NCI-H524 treated with DMSO at 0.1 percent for 48 hours (cell line): Measurements from ENCODE around the gene ANKRD11.
"Not testable (repeated sequence)": the region's sequence is repeated elsewhere in the genome, so short reads cannot be mapped to it uniquely, and the experiment has no call there.

Experiments used
- DNase-seq: peaks from one replicate; lab custom pipeline; 2025; lab: John Stamatoyannopoulos, UW

ANKRD11 gene

DNA sequence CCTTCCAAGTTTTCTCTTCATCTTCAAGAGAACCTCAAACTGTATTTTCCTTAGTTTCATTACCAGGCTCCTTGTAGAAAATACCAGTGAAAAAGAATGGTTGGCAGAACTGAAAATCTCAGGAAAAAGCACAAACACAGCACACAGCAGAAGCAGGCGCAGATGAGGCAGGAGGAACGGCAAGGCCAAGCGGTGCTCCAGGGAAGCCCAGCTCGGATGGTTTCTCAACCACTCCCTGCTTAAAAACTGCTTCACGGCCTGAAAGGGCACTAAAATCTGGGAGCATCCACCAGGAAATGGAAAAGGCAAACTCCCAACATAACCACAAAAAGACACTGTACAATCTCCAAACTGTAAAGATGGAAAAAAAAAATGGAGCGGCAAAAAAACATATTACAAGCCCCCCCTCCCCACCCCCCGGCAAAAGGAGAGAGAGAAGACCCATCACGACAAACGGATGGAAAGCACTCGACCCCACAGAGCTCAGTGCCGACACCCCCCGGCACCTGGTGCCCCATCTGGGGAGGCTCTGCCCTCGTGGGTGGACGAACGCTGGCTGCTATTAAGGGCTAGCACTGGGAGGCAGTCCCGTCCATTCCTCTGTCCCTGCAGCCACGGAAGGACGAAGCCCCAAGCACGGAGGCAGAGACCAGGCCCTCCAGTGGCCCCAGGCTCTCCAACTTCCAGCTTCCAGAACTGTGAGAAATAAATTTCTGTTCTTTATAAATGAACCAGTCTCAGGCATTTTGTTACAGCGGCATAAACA is 145.3 kb downstream of the ANKRD11 start:
- peak; percentile 57 for DNase-seq

GRCh38 chr16:89344458-89344834 is 145.9 kb downstream of the ANKRD11 start:
- DNase-seq = no peak

- peak; percentile 84 for DNase-seq
Observed at GRCh38 chr16:89343501-89344457, 146.6 kb downstream of the ANKRD11 start.

- DNase-seq = no peak
Observed at GRCh38 chr16:89341697-89342694, 148.4 kb downstream of the ANKRD11 start.

DNA sequence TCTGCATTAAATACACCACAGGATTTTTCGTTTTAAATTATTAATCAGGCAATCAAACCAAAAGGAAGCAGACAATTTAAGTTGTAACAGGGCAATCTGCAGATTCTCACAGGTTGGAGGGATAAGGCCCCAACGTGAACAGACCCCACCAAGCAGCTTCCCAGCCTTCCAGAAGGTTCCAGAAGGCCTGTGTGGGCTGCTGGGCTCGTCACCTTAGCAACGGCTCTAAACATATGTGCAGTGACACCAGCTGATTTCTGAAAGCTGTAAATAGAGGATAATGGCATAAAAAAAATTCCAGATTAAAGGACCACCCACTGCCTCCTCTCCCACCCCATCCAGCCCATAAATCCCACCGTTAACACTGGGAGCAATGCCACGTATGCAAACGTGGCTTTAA is 149.1 kb downstream of the ANKRD11 start:
- DNase-seq = no peak

- no peak for DNase-seq
Observed at GRCh38 chr16:89338863-89339262, 151.5 kb downstream of the ANKRD11 start.

- DNase-seq = no peak
Observed at GRCh38 chr16:89337965-89338364, 152.4 kb downstream of the ANKRD11 start.

- no peak for DNase-seq
Observed at GRCh38 chr16:89335803-89336485, 154.4 kb downstream of the ANKRD11 start.

- no peak for DNase-seq
Observed at GRCh38 chr16:89334988-89335802, 155.2 kb downstream of the ANKRD11 start.

DNA sequence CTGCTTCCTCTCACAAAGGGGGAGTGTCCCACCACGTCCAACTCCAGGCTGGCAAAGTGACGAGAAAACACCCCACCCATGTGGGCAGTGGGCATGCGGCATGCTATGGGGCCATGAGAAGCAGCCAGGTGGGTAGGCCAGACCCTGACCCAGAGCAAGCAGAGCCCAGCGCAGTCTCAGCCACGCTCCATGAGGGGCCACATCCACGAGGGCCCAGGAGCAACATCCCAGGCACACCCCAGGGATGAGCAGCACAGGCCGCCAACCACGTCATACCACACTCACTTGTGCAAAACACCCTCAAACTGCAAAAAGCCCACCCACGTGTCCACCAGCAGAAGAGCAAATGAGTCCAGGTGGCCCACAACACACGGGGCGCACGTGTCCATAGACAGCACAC is 155.9 kb downstream of the ANKRD11 start:
- DNase-seq = no peak

- no peak for DNase-seq
Observed at GRCh38 chr16:89334050-89334449, 156.3 kb downstream of the ANKRD11 start.

- peak; percentile 27 for DNase-seq
Observed at GRCh38 chr16:89333401-89334001, 156.9 kb downstream of the ANKRD11 start.

DNA sequence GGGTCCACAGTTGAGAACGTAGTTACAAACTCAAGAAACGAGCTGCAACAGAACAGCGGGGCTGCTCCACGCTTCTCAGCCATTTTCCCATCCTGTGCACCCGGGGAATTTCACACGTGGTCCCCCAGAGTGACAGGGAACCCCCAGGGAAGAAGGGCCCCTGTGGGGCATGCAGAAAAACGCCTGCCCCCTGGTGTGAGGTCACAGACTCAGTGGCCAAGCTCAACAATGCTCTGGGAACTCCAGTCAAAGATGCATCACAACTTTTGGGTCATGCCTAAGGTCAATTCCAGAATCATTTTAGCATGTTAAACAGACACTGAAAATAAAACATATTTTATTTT is 157.5 kb downstream of the ANKRD11 start:
- DNase-seq = no peak

DNA sequence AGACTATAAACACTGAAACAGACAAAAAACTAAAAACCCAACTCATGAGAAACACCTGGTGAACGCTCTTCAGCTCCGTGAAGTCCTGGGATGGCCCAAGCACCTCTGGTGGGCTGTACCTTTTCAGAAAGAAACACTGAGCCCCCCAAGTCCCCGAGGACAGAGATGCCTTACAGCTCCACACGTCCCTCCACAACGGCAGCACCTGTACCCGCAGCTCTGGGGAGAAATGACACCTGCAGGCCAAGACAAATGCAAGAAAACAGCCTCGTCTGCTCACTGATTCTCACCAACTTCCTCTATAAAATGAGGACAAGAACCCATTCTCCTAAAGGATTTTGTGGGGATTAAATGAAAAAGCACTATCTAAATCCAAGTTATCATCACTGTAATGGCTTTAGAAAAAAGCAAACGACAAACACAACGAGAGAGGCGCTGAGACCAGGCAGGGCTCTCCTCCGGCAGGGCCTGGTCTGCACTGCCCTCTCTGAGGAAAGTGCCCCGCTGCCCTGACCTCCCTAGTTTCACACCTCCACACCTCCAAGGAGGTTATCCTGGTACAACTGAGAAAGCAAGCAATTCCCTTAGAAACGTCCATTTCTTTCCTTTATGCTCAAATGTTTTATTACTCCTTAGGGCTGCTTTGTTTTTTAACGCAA is 158.0 kb downstream of the ANKRD11 start:
- DNase-seq = no peak

DNA sequence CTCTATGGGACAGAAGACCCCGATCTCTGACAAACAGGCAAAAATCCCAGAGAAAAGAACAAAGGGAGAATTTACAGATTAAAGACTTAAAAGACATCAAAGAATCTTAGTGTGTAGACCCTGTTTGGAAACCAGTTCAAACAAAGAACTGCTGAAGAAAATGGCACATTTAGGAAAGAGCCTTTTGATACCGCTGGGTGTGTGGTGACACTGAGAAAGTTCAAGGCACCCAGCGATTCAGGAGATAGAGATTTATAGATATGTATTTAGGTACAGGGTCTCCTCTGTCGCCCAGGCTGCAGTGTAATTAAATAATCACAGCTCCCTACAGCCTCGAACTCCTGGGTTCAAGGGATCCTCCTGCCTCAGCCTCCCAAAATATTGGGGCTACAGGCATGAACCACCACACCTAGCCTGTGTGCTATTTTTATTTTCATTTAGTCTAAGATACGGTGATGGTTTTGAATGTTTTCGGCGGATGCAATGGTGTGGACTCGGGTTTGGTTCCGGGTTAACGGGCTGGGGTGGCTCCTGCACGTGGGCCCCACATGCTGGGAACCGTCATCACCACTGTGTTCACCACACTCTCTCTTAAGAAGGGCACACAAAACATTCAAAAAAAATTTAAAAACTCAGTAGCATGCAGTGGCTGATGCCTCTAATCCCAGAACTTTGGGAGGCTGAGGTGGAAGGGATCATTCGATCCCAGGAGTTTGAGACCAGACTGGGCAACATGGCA is 158.8 kb downstream of the ANKRD11 start:
- DNase-seq = no peak

DNA sequence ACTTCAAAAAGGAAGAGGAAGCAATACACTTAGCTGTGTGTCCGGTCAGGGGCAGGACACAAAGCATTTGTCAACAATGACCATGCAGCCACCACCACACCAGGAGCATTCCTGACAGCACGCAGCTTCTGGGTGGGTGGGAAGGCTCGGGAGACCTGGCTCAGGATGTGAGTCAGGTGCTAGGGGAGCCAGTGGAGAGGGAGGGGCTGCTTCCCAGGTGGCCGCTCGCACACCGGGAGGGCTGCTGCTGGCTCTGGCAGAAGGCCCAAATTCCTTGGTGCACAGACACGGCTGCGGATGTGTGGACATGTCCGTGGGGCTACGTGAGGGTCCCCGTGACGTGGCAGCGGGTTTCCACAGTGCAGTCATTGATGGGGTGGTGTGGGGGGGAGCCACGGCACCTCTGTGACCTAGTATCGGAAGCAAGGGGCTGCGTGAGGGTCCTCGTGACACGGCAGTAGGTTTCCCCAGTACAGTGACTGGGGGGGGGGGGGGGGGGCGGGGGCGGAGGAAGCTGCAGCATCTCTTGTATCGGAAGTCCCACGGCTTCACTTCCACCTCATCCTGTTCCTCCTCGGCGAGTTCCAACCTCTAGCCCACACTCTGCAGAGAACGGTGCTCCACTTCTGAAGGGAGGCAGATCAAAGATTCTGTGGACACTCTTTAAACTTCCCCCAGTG is 160.0 kb downstream of the ANKRD11 start:
- DNase-seq = no peak

DNA sequence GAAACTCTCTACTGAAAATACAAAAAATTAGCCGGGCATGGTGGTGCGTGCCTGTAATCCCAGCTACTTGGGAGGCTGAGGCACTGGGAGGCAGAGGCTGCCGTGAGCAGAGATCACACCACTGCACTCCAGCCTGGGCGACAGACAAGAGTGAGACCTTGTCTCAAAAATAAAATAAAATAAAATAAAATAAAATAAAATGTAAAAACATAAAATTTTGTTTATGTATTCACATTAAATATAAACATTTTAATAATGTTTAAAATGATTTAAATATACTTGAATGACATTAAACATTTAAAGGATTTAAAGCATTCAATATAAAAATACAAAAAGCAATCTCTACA is 160.6 kb downstream of the ANKRD11 start:
- DNase-seq = not testable (repeated sequence)
